Adrenal gland (tissue), 12 donors: ENCODE results near the gene ZNF593OS. TPM values are rescaled to one million over a fixed set of nuclear protein-coding genes. Genes with fewer than 3 reads are reported as not detected.

ENCODE experiments used
- DNase-seq, 7 donors: peaks; one replicate each; pipeline ENCODE4 v3.0.0-alpha.2; 2019 to 2020
- H3K27ac ChIP-seq, 5 donors: fragments of 200-600 bp; sonication (generic) in 4 of 5; 1 replicate in 3 of 5; 2 replicates in 2 of 5; pipeline versions ENCODE4 v1.5.1 to v1.8.0; 2016 to 2020; ENCODE audit warnings: mild to moderate bottlenecking in 1 of 5
- H3K27me3 ChIP-seq: fragments of 200-600 bp; 2 replicates; pipeline ENCODE4 v1.8.0; 2021
- H3K36me3 ChIP-seq, 2 donors: fragments of 200-600 bp; replicated peaks in 1 of 2; 1 replicate in 1 of 2; 2 replicates in 1 of 2; pipeline versions ENCODE4 v1.5.1 to v1.8.0; 2018 to 2022
- H3K4me1 ChIP-seq, 2 donors: fragments of 200-600 bp; replicated peaks in 1 of 2; 1 replicate in 1 of 2; 2 replicates in 1 of 2; pipeline versions ENCODE4 v1.5.1 to v1.8.0; 2018 to 2021
- H3K4me3 ChIP-seq, 4 donors: fragments of 200-600 bp; sonication (generic) in 3 of 4; one replicate each; pipeline ENCODE4 v1.5.1; 2016 to 2018
- H3K9me3 ChIP-seq, 3 donors: fragments of 200-600 bp; sonication (generic) in 1 of 3; replicated peaks in 1 of 3; 1 replicate in 2 of 3; 2 replicates in 1 of 3; pipeline versions ENCODE4 v1.5.1 to v1.8.0; 2016 to 2021
- POLR2A ChIP-seq, 2 donors: fragments of 450-650 bp; IDR thresholded peaks; one replicate each; pipeline ENCODE4 v1.6.1; 2017; ENCODE audit warnings: antibody characterized with exemption in 2 of 2, mild to moderate bottlenecking in 2 of 2, moderate library complexity in 1 of 2
- WGBS, 4 donors: extraction: QIAGEN DNeasy Blood & Tissue Kit in 2 of 4; methylation state at CpG; one replicate each; pipeline versions ENCODE4 v1.1.5 to v1.1.7; 2013 to 2017; 5-methylcytosine and 5-hydroxymethylcytosine counted together
- intact Hi-C, 2 donors: fragments of 100-400 bp; cut with DNase I; formaldehyde crosslinking; loops; one replicate each; pipeline versions ENCODE4 v1.14.1 to v1.15.0; 2022 to 2023
- polyA plus RNA-seq, 3 donors: library from polyadenylated mRNA; stranded (reverse); fragments of 200-250 nt in 2 of 3; fragments of 350-450 nt in 1 of 3; fragmentation: Illumina TruSeq in 1 of 3; extraction: RNeasy Lipid Tissue Mini Kit (QIAGEN cat#74804) in 1 of 3; gene quantifications; one replicate each; pipeline ENCODE4 v1.2.3, GENCODE V29; 2013 to 2014
- total RNA-seq, 9 donors: library from RNA; depleted of rRNA in 4 of 9; stranded (reverse); fragments of >200 nt in 4 of 9; fragments of 120-200 nt in 1 of 9; fragmentation: NEBNext Ultra II Directional in 1 of 9; extraction: Animal tissue kit (Norgen Biotek cat#: 25700) in 1 of 9; gene quantifications; one replicate each; pipeline versions ENCODE4 v1.1.0 to v1.2.4, GENCODE V29; 2013 to 2023
- TF ChIP-seq, protein P1 (sequence below), 6 experiments: fragments of 450-650 bp in 4 of 6; fragments of 200-600 bp in 2 of 6; sonication (generic) in 1 of 6; IDR thresholded peaks; 1 replicate in 5 of 6; 2 replicates in 1 of 6; pipeline versions ENCODE4 v1.5.1 to v1.8.0; 2016 to 2021; ENCODE audit warnings: antibody characterized with exemption in 6 of 6, mild to moderate bottlenecking in 2 of 6, moderate library complexity in 1 of 6
- donor health status: healthy with polysubstance abuse.
- donor health status: Bipolar disorder and iron deficiency.
- donor health status: DM: yes; HTN: yes; CAD: no.
- donor health status: DM: no; HTN: no; CAD: no.
- donor health status: DM: no; HTN: no; CAD: no.
- donor health status: DM: yes; HTN: yes; CAD: no.

Gene ZNF593OS
- total and polyA plus RNA-seq, 12 donors = 0.18 to 0.88 TPM; not detected in 10

DNA sequence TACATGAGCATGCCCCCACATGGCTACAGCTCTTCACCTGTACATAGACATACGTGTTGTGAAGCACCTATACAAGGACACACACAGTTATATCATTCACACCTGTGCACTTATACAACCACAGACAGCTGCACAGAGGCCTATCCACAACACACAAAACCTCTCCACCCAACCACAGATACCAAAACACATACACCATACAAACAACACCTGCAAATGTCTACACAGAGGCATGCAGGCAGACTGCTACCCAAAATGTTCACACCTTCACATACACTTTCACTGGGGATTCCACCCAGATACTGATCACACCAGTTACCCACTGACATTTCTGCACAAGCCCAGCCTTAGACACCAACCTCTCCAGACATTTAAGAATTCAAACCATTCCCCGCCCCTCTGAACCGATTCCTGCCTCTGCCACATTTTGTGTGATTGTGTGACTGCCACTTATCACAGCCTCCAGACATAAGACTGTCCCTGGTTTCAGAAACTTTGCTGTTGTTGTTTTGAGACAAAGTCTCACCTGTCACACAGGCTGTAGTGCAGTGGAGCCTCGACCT, 4.8 kb downstream of the ZNF593OS start:
- no peaks in the 10 kb centered on the region for H3K27me3 ChIP-seq
- H3K27ac ChIP-seq = no peak overlapping the region
- no peak overlapping the region for H3K4me3 ChIP-seq
- intact Hi-C loops = loop anchor here (5.0 to 10.0 kb wide), 3 partner anchors 66 to 156 kb away; partner anchors contain the start of gene CEP85 (in 1 of the 2)
- no peaks in the 10 kb centered on the region for H3K9me3 ChIP-seq
- peaks cover 11 to 23% of the 10 kb centered on the region in 2 donors for H3K4me1 ChIP-seq
- no peaks in the 10 kb centered on the region for H3K36me3 ChIP-seq
- TF ChIP-seq, protein P1, sequence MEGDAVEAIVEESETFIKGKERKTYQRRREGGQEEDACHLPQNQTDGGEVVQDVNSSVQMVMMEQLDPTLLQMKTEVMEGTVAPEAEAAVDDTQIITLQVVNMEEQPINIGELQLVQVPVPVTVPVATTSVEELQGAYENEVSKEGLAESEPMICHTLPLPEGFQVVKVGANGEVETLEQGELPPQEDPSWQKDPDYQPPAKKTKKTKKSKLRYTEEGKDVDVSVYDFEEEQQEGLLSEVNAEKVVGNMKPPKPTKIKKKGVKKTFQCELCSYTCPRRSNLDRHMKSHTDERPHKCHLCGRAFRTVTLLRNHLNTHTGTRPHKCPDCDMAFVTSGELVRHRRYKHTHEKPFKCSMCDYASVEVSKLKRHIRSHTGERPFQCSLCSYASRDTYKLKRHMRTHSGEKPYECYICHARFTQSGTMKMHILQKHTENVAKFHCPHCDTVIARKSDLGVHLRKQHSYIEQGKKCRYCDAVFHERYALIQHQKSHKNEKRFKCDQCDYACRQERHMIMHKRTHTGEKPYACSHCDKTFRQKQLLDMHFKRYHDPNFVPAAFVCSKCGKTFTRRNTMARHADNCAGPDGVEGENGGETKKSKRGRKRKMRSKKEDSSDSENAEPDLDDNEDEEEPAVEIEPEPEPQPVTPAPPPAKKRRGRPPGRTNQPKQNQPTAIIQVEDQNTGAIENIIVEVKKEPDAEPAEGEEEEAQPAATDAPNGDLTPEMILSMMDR (IDR thresholded peaks at IDR 0.05) = no peak
- no peak for TF ChIP-seq POLR2A (IDR thresholded peaks at IDR 0.05)
- no peak for DNase-seq
- 85 to 98% (median 92%) methylated on average over 3 to 4 of the region's 4 CpGs for WGBS, 4 donors

DNA sequence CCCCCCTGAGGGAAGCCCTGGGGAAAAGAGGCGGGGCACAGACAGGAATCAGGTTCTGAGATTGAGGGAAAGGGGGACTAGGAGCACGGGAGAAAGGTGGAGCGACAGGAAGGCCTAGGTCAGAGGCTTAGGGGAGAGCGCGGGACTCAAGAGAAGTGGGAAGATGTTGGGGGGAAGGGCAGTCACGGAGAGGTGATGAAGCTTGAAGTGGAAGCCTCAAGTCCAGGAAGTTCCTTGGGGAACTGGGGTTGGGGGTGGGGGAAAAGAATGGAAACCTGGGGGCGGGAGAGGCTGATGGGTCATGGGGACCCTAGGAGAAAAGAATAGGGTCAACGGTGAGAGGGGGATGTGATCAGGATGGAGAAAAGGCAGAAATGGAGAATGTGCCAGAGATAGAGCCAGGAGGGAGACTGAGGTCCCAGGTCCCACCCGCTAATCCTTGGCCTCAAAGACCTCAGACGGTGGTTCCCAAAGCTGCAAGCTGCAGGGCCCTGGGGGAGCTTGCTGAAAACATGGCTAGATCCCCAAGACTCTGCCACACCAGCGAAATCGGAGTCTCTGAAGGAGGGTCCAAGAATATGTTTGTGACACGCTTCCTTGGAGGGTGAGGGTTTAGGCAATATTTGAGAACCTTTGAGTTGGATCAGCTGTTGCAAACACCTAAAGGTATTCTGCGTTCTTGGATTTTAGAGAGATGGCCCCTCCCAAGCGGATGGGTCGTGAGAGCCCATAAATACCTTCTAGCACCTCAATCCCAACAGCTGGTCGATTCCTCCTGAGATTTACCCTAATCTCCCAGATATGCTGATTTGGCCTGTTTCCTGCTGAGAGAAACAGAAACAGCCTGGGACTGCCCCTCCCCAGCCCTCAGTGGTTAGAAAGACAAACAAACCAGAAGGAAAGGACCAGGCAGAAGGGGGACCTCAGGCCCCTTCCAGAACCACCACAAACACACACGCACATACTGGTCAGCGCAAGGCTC, 6.5 kb downstream of the ZNF593OS start:
- 75 to 77% (median 76%) methylated on average over 19 of the region's 19 CpGs for WGBS, 4 donors
- Histone ChIP-seq H3K4me3 (no peak overlapping the region), H3K36me3 (no peaks in the 10 kb centered on the region), H3K27ac (no peak overlapping the region), H3K9me3 (no peaks in the 10 kb centered on the region), H3K27me3 (no peaks in the 10 kb centered on the region), H3K4me1 (peaks cover 12 to 21% of the 10 kb centered on the region in 2 donors)
- TF ChIP-seq POLR2A (IDR thresholded peaks at IDR 0.05) = no peak
- TF ChIP-seq, protein P1 (IDR thresholded peaks at IDR 0.05) = no peak
- no peak for DNase-seq
- intact Hi-C loops = loop anchor here (5.0 to 10.0 kb wide), 3 partner anchors 67 to 157 kb away; partner anchors contain the start of gene CEP85 (in 1 of the 2)

DNA sequence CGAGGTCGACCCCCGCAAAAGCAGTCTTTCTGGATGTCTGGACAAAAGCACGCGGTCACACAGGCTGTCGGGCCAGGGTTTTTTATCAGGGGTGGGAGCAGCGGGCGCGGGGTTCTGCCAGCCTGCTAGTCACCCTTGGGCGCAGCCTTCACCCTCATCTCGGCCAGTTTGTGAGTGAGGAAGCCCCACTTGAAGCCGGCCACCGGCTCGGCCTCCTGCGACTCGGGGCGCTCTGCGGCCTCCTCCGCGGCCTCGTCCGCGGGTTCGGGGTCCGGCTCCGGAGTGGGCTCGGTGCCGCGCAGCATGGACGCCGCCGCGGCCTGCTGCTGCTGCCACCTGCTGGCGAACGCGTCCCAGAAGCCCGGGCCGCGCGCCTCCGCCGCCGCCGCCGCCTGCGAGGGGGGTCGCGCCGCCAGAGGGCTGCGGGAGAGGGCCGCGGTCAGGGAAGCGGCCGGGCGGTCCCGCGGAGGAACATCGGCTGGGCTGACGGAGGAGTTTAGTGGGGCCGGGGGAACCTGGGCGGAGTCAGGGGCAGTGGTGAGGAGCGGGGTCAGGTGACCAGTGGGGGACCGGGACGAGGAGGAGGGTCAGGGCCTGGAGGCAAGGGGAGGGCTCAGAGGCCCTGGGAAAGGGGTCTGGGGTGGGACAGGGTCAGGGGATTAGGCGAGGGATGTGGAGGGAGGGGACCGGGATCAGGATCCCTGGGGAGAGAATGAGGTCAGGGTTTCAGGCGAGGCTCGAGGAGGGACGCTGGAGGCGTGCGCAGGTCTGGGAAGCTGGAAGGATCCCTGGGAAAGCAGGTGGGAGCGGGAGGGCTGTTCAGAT, 7.4 kb downstream of the ZNF593OS start:
- Histone ChIP-seq H3K27ac (no peak overlapping the region), H3K27me3 (no peaks in the 10 kb centered on the region), H3K36me3 (no peaks in the 10 kb centered on the region), H3K9me3 (no peaks in the 10 kb centered on the region), H3K4me3 (peak overlapping the region in 1 of 4 donors; percentile 72), H3K4me1 (peaks cover 10 to 17% of the 10 kb centered on the region in 2 donors)
- 8 to 16% (median 11%) methylated on average over 34 to 72 of the region's 72 CpGs for WGBS, 4 donors
- intact Hi-C loops = loop anchor here in 1 of 2 donors (10.0 kb wide), 1 partner anchor 129 kb away; no protein-coding TSS in a partner anchor
- no peak for TF ChIP-seq POLR2A (IDR thresholded peaks at IDR 0.05)
- TF ChIP-seq, protein P1 (IDR thresholded peaks at IDR 0.05) = peak in 4 of 6 experiments; percentile 10 to 79 (median 72)
- DNase-seq = peak in 2 of 7 donors; percentile 28 to 33
